Upper lobe of left lung (tissue), 4 donors: ENCODE data around the gene ZNF789.

Source experiments
- CTCF ChIP-seq, 6 experiments: fragments of 450-650 bp in 4 of 6; fragments of 200-600 bp in 2 of 6; sonication (generic) in 2 of 6; IDR thresholded peaks; one replicate each; pipeline ENCODE4 v1.5.1; 2016 to 2019; ENCODE audit warnings: antibody characterized with exemption in 6 of 6
- EP300 ChIP-seq, 4 donors: sonication (generic); formaldehyde crosslinking; IDR thresholded peaks; one replicate each; pipeline ENCODE4 v1.5.1; 2017; ENCODE audit warnings: antibody characterized with exemption in 4 of 4, control low read depth in 2 of 4
- POLR2A ChIP-seq, 4 donors: fragments of 450-650 bp; IDR thresholded peaks; one replicate each; pipeline ENCODE4 v1.5.1; 2016 to 2017; ENCODE audit warnings: antibody characterized with exemption in 4 of 4, mild to moderate bottlenecking in 2 of 4
- POLR2AphosphoS5 ChIP-seq, 2 donors: sonication (generic); formaldehyde crosslinking; IDR thresholded peaks; one replicate each; pipeline ENCODE4 v1.5.1; 2017; ENCODE audit warnings: antibody characterized with exemption in 2 of 2

- TF ChIP-seq CTCF (IDR thresholded peaks at IDR 0.05) (no peak), POLR2A (IDR thresholded peaks at IDR 0.05) (no peak), POLR2AphosphoS5 (IDR thresholded peaks at IDR 0.05) (no peak), EP300 (IDR thresholded peaks at IDR 0.05) (no peak)
Observed at GRCh38 chr7:99453105-99453504, 19.6 kb upstream of the ZNF789 start.
